ENCODE results near the gene ADCY1.
"Not testable (repeated sequence)": the region's sequence is repeated elsewhere in the genome, so short reads cannot be mapped to it uniquely, and the experiment has no call there.

The ADCY1 gene

DNA sequence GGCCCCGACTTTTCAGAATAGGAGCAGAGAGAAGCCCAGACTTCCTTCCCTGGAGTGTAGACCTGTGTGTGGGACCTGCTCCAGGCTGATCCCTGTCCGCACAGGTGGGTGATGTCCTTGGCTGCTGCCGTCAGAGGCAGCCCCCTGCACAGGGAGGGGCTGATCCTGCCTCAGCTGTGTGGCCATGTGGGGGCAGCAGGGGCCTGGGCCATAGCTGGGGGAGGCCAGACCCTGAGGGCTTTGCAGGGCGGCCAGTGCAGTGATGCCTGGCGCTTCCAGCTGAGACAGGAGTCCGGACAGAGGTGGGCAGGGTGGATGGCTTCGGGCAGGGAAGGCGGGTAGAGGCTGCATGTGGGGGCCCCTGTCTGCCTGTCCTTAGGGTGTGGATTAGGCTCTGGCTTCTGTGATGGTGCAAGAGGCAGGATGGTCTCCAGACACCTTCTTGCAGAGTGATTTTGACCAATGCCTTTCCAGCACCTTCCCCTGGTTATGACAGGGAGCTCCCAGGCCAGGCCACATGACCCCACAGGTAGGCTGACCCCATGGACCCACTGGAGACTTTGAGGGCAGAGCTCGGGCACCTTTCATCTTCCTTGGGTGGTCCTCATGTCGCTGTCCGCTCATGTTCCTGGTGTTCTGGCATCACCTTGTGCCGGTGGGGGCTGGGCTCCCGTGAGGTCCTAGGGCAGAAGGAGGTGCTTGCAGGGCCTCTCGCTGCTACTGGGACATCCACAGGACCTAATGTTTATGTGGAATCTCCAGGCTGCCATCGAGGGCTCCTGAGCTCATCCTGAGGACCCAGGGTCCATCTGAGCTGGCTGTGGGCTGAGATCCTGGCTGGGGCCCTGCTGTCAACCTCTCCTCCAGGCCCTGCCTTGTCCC, 141.5 kb downstream of the ADCY1 start:
- DNase-seq: no peak

DNA sequence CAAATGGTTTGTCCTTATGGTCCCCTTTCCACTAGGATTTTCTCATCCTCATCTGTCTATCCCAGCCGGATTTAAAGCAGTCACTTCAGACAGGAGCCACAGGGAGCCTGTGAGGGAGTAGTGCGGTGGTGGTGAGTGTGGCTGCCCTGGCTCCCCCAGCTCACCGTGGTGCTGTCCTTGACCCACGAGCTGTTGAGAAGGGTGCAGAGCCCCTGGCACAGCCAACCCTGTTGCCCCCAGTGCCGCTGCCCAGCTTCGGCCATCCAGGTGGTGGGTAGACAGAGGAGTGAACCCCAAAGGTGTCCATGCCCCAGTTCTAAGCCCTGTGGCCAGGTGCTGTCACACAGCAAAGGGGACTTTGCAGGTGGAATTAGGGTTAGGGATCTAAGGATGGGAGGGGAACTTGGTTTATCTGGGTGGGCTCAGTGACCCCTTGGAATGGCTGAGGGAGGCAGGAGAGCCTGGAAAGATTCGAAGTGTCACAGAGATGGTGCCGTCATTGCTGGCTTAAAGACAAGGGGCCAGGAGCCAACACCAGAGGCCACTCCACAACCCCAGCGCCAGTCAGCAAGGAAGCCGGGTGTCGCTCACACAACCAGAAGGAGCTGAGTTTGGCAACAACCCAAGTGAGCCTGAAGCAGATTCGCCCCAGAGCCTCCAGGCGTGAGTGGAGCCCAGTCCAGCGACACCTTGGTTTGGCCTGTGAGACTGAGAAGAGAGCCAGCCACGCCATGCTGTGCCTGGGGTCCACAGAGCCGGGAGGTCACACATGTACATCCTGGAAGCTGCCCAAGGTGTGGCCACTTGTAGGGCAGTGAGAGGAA, 142.4 kb downstream of the ADCY1 start:
- no peak for DNase-seq

DNA sequence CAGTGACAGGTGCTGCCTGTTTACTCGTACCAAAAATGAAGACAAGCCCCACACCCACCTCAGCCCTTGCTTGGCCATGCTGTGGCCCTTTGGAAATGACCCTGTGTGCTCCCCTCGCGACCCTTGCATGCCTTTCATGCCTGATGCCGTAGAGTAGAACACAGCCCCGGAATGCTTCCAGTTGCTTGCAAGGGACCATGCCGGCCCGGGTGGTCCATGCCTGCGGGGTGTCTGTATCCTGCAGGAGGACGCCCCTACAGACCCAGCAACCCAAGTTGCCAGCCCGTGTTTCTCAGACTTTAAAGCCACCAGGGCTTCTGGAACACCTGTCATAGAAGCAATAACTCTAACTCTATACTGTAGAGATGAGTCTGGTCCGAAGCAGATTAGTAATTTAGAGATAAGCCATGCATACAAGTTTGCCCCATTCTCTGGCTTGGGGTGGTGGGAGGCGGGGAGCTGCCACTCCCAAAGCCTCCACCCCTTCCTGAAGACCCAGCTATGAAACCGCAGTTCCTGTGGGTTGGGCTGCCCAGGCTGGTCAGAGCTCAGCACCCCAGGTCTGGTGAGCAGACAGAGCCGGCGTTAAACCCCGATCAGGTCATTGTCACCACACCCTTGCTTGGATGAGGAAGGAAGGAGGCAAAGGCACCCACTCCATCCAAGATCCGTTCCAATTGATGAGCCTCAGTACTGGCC, 143.5 kb downstream of the ADCY1 start:
- DNase-seq: no peak

DNA sequence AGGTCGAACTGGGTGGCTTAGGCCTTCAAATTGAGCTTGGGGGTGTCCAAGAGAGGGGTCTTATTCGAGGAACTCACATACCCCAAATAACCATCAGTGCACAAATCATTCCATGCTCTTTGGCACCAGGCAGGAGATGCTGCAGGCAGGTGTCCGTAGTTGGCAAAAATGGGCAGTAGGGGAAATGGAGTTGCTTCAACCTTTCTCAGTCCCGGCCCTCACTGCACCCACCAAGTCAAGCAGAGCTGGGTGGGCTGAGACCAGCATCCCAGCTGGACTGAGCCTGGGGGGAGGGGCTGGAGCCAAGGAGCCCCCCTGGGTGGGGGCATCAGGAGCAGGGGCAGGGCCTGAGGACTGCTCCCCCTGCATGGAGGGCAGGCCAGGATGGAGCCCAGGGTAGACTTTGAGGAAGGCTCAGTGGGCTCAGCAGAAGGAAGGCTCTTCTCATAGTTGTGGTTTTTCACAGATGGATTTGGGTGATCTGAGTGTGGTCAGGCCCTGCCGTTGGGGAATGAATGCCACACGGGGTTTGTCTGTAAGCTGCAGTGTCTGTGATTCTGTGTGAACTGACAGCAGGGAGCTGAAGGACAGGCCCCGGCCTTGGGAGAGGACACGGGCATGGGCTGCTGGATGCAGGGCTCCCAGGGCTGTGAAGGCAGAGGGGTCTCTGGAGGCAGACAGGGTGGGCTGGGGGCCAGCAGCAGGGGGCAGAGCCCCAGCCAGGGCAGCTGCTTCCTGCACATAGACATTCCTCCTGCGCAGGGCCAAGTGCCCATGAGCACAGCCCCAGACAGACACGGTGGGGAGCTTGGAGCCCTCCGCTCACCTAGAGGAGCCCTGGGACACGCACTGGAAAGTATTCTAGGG, 144.5 kb downstream of the ADCY1 start:
- no peak for DNase-seq

DNA sequence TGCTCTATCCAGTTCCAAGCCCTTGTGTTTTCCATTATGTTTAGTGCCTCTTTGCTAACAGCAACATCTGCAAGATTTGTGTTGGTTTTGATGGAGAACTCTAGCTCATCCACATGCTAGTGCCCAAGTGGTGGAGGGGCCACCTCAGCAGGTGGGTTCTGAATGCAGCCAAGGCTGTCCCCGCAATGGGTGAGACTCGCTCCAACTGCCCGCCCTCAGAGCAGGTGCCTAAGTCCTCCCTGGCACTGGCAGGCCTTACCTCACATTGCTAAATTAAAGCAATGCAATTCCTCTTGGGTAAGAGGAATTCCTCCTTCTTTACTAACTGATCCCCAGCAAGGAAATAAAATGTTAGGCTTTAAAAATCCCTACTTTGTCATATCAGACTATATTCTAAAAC, 146.8 kb downstream of the ADCY1 start:
- no peak for DNase-seq

DNA sequence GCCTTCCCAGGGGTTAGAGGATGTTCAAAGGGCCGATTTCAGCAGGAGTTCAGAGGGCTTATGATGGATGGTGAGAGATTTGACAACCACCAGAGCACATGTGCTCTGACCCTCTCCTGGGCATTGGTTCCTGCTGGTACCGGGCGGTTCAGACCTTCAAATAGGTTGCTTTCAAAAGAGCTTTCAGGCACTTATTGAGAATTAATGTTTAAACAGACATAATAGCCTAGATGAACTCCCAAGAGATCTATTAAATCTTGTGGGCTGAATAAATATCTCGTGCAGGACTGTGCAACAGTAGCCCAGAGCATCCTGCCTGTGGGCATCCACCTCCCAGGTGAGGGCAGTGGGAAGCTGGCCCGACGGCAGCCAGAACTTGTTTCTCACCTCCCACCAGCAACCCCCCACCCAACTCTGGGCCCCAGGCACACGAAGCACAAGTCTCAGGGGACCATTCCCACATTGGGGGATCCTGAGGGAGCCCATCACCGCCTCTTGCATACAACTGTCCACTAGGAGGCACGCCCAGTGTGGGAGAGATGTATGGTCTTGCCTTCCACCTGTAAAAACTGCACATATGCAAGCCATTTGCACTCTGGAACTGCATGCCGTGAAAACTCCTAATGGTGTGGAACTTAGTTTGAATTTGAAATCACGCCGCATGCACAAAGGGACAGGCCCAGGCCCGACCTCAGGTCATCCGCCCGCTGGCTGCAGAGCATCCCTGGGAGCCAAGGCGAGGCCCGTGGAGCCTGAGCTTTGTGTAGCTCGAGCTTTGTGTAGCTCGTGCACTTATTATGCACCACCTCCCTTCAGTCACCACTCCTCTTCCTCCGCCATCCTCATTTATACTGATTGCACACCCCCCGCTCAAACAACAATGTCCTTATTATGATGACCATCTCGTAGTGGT, 147.8 kb downstream of the ADCY1 start:
- DNase-seq: peak; percentile 30

DNA sequence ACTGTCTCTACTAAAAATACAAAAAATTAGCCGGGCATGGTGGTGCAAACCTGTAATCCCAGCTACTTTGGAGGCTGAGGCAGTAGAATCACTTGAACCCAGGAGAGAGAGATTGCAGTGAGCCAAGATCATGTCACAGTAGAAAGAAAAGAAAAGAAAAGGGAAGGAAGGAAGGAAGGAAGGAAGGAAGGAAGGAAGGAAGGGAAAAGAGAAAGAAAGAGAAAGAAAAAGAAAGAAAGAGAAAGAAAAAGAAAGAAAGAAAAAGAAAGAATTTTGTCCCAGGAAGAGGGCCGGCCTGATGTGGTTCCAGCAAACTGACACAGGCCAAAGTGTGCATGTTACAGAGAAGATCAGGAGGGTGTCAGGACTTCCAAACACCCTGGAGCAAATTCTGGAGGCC, 151.1 kb downstream of the ADCY1 start:
- DNase-seq: not testable (repeated sequence)

DNA sequence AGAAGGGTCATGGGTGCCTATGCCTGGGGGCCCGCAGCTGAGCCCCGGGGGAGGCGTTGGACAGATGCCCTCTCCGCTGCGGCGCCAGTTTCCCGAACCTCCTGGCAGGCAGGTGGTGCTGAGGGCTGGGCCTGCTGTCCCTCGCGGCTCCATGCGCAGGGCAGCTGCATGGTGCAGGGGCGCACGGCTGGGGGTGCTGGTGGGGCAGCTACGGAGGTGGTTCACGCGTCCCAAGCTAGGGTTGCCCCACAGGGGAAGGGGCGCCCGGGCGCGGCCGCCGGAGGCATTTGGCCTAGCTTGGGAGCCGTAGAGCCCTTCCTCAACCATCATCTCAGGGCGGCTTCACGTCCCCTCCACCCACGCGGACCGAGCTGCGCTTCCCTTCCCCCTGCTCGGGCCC, 152.7 kb downstream of the ADCY1 start:
- DNase-seq: no peak

DNA sequence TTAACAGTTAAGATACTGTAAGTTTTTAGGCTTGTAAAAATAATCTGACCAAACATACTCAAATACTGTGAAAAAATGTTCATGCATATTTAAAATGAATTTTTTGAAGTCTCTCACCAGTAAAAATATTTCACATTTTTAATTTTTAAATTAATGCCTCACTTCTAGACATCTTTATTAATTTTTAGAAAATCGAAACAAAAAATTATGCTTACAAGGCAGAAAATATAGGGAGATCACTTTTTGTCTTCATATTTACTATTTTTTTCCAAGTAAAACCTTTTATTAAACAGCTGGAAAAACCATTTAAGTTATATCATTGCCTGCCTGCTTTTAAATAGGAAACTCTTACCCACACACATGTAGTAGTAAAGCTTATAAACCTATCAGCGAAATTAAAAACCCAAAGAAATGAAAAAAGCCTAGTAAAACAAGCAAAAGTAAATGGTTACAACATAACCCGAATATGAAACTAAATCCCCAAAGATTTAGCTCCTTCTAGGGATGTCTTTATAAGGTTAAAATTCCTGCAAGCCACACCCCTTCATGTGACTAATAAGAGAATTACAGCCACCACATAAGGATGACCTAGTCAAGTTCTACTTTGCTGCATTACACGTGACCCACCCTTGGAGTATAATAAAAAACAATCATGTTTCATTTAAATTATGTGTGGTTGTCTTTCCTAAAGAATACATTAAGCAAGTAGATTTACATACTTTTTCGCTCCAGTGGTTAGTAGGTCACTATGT, 157.7 kb downstream of the ADCY1 start:
- not testable (repeated sequence) for DNase-seq

DNA sequence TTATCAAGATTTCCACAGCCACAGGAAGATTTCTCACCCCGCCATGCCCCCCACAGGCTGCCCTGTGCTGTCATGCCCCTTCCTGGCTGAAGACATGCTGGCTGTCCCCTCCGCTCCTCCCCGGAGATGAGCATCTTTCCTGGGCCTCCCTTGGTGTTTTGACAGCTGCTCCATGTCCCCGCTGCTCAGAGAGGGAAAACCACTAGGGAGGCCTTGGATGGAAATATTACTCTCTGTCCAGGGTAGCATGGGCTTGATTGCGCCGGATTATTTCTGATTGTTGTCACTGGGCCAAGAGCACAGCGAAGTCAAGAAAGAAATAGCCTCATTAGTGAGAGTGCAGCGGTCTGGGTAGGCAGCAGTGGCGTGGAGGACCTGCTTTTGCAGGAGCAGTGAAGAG, 164.8 kb downstream of the ADCY1 start:
- DNase-seq: not testable (repeated sequence)

DNA sequence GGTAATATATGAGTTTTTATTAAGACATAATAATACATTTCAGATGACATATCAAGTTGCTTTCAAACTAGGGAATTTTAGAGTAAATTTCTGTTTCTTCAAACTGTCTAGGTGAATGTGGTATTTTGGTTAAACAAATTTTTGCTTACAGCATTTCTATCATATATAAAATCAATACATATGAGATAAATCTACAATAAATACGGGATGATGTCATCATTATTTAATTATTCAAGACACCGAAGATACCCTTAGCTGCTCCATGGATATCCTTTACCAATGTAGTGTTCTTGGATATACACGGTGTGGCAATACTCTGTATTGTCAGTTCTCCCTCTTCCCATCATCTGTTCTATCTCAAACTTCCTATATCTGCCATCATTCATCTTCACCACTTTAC, 166.4 kb downstream of the ADCY1 start:
- not testable (repeated sequence) for DNase-seq

DNA sequence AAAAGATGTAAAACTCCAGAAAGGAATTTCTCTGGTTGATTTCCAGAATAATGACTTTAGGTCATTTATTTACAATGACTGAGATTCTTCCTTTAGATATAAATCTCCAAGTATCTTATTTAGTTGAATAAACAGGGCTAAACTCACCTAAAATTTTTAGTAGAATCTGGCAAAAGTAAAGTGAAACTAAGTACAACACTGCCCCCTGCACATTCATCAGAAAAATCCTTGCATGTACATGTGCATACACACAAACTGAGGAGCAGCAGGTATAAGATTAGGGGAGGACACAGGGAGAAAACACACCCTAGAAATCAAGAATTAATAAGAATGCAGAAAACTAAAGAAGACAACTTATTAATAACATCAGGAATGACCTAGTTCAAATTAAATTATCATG, 174.8 kb downstream of the ADCY1 start:
- not testable (repeated sequence) for DNase-seq

DNA sequence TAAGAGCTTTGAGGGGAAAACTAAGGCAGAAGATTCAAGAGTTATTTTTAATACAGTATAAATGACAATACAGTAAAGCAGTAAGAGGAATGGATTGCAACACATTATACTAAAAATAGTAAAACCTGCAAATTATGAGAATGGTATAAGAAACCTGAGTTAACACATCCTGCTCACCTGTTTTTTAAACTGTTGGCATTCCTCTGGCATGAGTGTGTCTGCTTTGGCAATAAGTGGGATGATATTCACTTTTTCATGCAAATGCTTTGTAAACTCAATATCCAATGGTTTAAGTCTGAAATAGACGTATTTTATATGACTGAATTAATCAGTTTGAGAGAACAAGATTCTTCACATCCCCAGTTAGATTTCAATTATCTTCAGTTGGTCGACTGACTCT, 177.2 kb downstream of the ADCY1 start:
- DNase-seq: not testable (repeated sequence)

DNA sequence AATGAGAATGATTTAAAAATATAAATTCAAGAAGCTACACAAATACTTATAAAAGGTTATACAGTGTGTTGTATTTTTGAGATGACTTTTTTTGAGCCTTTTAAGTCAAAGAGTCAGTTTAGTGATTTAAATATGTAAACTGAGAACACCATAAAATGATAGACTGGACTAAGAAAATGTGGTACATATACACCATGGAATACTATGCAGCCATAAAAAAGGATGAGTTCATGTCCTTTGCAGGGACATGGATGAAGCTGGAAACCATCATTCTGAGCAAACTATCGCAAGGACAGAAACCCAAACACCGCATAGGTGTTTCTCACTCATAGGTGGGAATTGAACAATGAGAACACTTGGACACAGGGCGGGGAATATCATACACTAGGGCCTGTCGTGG, 182.2 kb downstream of the ADCY1 start:
- not testable (repeated sequence) for DNase-seq

DNA sequence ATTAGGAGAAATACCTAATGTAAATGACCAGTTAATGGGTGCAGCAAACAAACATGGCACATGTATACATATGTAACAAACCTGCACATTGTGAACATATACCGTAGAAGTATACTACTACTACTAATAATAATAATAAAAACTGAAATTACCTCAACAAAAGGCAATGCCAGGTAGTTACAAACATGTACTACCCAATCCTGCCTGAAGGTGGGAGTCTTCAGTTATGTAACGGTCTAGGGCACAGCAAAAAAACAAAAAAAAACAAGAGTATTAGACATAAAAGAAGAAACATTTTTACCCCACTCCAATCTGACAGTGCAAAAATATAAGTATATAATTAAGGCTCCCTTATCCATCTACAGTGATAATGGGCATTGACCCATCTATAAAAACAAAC, 182.6 kb downstream of the ADCY1 start:
- not testable (repeated sequence) for DNase-seq

DNA sequence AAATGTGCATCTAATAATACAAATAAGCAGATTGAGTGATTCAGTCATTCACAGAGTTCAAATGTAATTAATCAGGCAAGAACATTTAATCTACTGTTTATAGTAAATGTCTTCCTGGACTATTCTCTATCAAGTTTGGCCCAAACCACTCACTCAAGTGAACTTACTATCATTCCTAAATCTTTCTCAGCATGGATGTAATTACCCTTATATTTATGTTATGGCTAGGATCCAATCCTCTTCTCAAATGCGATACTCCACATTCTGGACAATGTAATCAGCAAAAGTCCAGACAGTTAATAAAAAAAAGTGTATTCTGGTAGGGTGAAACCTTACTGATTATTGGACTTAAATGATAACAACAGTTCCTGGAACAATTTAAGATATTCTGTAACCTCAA, 185.3 kb downstream of the ADCY1 start:
- DNase-seq: not testable (repeated sequence)

DNA sequence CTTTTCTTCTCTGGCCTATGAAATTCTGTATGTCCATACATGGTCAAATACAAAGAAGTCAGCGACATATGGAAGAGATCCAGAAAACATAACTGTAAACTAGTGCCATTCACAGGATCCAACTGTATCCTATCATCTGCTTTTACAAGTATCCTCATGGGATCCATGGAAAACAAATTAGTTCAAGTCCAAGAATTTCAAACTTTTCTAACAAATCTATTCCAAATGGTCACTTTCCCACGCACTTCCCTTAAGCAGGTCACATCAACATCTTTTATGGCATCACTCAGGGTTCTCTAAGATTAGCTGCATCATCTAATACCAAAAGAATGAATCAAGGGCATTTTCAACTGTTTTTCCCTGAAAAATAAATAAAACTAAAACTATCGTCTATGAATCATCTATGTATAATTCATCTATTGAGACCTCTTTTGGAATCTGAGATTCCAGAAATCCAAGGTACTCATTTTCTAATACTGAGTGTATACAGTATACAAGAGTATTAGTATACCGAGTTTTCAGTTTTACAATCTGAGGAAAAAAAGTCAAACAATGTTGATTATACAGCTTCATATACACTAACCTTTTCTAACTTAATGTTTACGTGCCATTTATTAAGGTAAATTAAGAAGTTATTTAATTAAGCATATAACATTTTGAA, 187.5 kb downstream of the ADCY1 start:
- not testable (repeated sequence) for DNase-seq

DNA sequence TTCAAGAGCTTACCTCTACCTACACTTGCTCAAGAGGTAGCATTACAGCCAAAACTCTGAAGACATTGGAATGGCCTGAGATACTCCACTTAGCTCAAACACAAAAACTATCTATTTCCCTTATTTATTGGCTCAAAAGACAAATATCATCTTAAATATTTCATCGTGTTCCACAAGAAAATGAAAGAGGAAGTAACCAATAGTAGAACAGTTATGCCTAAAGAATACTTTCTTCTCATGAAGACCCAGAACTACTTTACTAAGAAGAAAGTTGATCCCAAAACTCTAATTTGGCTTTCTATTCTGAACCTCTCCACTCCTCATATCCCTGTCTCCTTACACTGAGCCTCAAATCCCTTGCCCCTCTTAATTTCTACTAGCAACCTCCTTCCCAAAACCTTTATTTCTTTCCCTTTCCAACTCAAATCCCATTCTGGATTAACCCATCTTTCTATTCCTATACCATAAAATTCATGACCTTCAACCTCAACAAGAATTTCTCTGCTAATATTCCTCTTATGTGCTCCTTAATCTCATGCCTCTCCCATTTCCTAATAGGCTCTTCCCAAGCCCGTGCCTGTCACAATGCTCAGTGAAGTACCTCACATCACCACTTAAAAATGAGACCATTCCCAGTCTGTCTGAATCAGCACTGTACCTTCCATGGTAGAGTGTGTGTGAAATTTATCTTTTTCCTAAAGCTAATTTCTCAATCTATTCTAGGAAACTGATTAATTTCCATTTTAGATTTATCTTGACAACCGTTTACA, 188.2 kb downstream of the ADCY1 start:
- DNase-seq: not testable (repeated sequence)
